ENCODE data around the gene KRT10.
"Not testable (repeated sequence)": the region's sequence is repeated elsewhere in the genome, so short reads cannot be mapped to it uniquely, and the experiment has no call there.

Gene KRT10

DNA sequence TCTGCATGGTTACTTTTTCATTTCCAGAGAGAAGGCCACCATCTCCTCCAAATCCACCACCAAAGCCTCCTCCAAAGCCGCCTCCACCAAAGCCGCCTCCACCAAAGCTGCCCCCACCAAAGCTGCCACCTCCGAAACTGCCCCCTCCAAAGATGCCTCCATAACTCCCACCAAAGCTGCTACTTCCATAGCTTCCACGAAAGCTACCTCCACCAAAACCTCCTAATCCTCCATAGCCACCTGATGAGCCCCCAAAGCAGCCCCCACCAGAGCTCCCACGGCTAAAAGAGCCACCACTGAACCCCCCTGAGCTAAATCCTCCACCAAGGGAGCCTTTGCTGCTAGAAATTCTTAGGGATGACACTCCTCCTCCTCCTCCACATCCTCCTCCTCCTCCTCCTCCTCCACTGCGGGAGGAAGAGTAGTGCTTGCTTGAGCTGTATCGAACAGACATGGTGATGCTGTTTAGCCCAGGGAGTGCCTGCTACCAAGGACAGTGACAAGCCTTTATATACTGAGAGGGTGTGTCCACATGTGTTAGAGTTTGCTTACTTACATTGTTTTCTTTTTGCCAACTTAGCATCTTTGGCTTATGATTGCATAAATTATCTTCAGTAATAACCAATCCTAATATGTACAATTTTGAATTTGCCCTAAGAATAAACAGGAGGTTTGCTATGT is at the start of gene KRT10:
Gene KRT10, minus strand, starts transcription at position 483 of the 681 bp plus-strand sequence. Its CDS starts 29 bp downstream, at position 454.
- no peak for DNase-seq

DNA sequence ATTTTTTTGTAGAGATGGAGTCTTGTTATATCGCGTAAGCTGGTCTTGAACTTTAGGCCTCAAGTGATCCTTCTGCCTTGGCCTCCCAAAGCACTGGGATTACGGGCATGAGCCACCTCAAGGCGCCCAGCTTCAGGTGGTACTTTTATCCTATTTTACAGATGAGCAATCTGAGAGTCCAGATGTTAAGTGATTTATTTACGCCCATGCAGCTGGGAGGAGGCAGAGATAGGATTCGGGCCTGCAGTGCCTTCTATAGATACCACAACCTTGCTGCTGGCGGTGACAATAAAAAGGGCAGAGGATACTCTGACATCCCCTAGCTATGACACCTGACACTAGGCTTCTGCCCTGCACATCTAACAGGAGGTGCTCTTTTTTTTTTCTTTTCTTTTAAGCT is 48.9 kb upstream of the KRT10 start:
- no peak for DNase-seq

DNA sequence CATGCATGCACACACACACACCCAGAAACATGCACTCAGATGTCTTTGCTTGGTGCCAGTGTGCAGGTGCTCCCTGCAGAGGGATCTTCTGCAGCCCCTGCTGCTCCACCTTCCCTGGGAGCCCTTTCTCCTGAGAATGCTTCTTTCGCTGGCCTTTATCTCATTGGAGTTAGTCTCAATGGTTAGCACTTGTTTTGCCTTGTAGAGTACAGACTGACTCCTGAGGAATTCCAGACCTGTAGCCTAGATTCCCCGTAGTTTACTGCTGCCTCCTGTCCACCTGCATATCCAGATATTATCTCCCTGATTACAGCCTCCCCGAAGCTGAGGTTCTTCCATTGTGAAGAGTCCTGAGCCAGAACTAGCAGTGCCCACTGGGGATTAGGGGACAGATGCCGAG is 47.7 kb upstream of the KRT10 start:
- no peak for DNase-seq

DNA sequence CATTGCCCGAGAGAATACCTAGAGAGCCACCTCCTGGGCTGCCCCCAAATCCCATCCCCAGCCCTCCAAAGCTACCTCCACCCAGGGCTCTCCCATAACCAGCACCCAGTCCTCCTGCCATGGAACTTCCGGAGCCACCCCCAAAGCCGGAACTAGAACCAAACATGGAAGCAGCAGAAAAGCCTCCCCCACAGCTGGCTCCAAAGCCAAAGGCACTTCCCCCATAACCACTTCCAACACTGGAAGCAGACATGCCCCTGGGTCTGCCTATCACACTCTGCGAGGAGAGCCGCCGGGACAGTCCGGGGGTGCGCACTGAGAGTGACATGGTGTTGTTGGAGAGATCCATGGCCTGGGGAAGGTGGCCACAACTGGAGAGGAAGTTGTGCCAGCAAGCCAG is 44.4 kb upstream of the KRT10 start, which contains the start of gene KRT12:
Gene KRT12, minus strand, starts transcription at position 386 of the 400 bp plus-strand sequence. Its CDS starts 37 bp downstream, at position 349.
- no peak for DNase-seq

DNA sequence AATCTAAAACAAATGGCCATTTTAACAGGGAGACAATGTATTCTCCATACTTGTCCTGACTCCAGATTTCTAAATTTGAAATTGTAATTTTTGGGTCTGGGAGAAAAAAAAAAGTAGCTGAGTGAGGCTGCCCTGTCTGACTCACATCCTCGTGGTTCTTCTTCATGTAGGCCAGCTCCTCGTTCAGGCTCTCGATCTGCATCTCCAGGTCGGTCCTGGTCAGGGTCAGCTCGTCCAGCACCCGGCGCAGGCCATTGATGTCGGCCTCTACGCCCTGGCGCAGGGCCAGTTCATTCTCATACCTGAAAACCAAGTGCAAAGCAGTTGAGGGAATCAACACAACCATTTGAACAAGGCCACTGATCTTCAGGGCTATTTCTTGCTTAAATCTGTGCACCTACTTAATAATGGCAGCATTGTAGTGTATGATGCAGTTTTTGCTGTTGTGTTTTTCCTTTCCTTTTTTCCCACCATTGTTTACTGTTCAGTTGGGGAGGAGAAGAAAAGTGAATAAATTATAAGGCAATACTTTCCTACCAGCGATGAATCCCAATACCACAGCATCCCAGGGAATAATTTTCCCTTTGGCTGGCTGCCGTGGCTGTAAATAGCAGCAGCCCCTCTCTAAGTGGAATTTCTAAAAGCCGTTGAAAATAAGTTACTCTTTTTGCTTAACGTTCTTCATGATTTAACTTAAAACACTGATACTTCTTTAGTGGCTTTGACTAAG is 42.4 kb upstream of the KRT10 start:
- DNase-seq, result no peak

DNA sequence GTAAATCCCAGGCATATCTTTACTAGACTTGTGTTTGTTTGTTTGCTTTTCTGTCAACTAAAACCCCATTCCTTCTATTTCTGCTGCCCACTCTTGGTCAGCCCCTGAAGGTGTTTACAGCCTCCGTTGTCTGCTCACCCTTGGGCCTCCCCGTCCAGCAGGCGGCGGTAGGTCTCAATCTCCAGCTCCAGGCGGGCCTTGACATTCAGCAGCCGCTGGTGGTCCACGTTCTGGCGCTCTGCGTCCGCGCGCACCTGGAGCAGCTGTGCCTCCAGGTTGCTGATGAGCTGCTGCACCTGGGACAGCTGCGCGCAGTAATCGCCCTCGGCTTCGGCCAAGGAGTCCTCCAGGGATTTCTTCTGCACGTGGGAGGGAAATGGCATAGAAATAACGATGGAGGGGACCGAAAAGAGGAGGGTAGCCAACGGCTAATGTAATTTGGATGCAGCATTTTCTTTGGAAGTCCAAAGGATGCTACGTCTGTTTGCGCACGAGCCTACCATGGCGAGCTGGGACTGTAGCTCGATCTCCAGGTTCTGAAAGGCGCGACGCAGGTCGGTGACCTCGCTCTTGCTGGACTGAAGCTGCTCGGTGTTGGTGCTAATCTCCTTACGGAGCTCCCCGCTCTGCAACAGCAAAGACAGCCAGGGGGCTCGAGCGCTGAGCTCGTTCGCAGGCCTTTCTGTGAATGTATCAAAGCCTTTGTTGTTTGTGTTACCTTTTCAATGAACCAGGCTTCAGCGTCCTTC is 40.7 kb upstream of the KRT10 start:
- DNase-seq, result no peak

DNA sequence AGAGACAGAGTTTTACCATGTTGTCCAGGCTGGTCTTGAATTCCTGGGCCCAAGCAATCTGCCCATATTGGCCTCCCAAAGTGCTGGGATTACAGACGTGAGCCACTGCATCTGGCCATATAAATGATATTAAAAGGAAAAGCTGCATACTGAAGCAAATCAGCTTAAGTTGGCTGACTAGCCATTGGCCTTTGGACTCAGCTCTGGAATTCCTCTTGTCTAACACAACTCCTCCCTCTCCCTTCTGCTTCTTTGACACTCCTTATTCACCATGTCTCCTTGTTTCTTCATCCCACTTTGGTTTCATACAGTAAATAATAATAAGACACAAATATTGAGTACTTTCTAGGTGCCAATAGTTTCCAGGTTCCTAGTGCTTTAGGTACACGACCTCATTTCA is 37.1 kb upstream of the KRT10 start:
- DNase-seq, result no peak

DNA sequence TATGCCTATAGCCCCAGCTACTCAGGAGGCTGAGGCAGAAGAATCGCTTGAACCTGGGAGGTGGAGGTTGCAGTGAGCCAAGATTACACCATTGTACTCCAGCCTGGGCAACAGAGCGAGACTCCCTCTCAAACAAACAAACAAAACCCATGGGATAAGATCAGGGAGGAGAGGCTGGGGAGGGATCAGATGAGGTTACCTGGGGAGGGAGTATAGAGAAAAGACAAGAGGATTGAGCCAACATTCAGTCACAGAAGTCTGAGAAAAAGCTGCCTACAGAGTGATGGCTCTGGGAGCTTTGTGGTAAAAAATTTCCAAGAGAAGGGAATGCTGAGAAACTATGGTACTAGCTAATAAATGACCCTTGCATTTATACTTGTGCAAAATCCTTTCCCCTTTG is 36.3 kb upstream of the KRT10 start:
- not testable (repeated sequence) for DNase-seq

DNA sequence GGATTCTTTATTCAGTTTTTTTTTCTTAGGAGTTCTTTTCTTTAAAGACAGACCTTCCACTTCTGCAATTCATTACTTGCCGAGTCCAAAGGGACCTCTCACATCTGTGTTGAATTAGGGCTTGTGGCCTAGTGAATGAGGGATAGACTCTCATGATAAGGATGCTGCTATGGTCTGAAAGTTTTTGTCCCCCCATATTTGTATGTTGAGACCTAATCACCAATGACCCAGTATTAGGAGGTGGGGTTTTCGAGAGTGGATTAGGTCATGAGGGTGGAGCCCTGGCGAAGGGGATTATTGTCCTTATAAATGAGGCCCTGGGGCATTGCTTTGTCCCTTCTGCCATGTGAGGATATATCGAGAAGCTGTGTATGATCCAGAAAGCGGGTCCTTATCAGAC is 35.1 kb upstream of the KRT10 start:
- DNase-seq, result no peak

DNA sequence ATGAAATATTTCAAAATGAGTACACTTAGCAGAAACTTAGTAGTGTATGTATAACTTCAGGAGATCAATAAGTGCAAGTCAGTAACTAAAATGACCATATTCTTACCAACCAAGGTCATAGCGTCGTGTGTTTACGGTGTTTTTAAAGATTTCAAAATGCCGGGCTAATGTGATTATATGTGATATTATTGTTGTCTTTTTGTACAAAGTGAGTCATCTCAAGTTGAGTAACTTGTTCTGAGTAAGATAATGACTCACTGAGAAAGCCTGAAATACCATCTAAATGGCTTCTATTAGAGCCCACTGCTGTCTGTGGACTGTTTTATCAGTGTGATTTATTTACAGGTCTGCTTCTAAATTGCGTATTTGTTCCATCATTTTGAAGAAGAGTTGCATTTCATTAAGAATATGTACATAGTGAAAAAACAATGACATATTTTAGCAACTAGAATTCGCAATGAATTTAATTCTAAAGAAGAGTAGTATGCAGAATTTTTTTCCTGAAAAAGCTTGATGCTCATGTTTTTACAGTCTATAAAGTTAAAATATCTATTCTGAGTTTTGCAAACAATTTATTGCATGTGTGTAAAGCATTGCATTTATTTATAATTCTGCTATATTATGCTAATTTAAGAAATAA is 31.9 kb upstream of the KRT10 start:
- DNase-seq, result no peak

DNA sequence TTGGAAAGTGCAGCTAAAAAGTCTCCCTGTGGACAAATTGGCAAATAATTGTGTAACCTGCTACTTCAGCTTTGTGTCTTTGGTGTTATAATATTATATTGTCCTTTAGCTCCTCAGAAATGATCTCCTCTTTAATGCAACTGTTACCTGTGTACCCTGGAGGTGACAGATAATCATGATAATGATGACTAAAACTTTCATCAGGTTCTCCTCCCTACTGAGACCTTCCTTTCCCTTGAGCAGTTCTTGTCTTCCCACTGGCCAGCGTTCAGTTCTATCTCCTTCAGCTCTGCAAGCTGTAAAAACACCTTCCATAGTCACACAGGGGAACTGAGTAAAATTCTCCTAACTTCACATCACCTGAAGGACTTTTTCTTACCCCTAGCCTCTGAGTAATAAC is 29.9 kb upstream of the KRT10 start:
- no peak for DNase-seq

DNA sequence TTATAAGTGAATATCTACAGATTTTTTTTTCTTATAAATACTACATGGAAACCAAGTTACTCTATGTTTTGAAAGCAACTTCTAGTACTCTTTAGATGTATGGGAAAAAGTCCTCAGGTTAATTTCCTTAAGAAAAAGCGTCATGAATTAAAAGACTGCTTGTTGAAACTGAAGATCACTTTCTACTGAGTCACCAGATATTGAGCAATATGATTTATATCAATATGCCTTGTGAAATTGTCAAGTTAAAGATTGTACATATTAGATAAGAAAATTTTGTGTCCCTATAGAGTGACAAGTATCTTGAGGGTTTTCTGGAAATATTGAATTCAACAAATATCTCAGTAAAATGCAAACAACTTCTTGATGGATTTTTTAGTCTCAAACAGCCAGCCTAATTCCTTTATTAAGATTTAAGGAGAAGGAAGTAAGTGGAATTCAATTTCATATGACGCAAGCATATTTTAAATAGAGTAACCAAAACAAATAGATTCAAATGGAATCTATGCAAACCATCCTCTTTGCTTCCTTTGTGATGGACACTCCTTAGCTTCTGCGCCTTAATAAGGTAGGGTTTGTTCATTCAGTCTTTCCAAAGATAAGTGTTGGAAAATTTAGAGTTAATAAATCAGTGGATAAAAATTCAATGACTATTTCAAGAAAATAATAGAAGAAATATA is 28.0 kb upstream of the KRT10 start:
- no peak for DNase-seq

DNA sequence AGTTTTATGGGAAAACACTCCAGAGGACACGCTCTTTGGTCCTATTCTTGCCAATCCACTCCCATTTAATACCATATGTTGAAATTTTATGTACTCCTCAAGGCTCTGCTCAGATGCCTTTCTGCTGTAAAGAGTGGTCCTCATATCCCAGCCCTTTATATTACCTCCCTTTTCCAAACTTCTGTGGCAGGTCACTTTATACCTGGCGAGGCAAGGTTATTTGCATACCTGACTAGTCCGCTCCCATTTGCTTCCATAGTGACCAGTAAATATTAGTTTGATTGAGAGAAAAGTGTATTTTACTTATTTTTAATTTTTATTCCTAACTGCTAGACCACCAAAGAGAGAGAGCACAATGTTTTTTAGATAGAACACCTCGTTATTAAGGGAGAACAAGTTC is 27.3 kb upstream of the KRT10 start:
- DNase-seq, result no peak

DNA sequence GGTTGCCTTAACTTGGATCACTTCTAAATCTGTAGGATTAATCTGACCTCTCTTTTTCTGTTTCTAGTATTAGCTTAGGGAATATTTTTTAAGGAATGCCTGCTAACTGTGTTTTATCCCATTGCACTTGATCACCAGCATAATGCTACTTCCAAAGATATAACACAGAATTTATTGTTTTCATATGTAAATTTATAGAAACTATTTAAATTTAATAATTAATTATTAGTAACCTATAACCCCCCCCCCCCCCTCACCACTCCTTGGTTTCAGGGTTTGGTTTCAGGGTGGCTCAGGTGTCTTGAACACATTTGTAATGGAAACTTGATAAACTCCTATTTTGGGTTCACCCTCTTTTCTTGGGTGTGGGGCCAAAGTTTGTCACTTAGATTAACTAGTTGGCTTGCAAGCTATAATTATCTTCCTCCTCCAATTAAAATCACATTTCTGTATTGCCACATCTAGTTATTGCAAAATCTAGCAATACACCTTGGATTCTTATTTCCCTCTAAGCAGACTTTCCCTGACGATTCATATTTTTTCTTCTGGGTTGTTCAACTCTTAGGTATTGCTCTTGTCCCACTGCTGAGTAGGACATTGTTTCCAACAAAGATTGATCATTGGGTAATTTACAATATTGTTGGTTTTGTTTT is 26.3 kb upstream of the KRT10 start:
- no peak for DNase-seq

DNA sequence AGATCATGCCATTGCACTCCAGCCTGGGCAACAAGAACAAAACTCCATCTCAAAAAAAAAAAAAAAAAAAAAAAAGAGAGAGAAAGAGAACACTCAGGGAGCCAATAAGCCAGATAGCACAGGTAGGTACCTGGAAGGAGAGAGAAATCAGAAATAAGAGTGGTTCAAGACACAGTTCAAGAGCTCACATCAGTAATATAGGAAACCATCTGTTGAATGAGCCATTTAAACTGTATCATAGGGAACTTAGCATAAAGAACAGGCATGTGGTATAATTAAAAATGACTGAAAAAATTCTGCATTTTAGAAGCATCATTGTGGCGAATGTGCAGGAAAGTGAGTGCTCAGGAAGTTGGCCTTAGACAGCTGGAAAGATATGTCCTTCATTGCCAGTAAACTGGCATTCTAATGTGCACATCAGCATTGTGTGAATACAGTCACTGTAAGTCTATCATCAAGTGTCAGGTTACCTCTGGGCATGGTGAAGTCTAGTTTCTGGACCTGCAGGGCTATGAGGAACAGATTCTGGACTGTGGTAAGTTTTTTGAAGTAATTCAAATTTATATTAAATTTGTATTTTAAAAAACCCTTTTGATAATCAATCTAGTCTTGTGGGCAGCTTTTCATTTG is 24.2 kb upstream of the KRT10 start:
- no peak for DNase-seq

DNA sequence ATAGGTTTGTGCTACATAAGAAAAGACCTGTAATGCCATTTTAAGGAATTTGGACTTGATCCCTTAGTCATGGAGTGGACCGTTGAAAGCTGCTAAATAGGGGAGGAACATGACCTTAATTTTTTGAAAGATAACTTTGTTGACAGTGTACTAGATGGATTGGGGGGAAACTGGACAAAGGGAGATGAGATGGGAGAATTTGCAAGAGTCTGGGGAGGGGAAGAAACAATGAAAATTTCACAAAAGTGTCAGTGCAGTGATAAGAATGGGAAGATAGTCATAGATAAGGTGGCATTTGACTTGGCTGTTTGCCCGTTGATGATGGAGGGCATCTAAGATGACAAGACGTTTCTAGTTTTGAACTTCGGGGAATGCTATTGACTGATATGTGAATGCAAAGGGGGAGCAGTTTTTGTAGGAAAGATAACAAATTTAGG is 22.3 kb upstream of the KRT10 start:
- no peak for DNase-seq

DNA sequence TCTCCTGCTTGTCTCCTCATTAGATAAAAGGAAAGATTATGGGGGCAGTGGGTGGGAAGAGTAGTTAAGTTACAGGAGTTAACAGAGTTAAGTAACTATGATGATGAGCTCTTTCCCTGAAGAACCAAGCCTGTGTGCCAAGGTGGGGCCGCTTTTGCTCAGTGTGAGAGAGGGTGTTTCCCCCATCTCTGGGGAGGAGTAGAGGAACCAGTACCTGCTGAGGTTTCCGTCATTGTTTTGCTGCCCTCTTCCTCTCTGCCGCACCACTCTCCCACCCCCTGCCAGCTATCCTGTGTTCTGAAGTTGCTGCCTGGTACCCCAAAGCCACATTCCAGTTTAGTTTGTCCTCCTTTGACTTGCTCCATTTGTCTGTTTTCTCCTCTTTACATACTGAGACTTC is 20.8 kb upstream of the KRT10 start:
- DNase-seq, result no peak

DNA sequence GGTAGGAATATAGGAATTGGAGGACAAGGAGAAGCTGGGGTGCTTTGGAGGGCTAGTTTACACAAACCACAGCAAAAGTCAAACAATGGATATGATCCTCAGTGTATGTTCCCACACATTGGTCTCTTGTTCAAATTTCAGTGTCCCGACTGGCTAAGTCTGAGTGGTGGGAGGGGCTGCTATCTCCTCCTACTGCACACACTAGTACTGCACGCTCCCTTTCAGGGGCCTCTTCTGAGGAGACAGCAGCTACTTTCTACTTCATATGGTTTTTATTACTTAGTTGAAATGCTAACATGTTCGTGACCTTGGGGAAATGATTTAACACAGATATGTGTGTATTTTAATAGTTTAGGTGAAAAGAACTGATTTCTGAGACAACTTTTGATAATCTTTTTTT is 18.8 kb upstream of the KRT10 start:
- no peak for DNase-seq

DNA sequence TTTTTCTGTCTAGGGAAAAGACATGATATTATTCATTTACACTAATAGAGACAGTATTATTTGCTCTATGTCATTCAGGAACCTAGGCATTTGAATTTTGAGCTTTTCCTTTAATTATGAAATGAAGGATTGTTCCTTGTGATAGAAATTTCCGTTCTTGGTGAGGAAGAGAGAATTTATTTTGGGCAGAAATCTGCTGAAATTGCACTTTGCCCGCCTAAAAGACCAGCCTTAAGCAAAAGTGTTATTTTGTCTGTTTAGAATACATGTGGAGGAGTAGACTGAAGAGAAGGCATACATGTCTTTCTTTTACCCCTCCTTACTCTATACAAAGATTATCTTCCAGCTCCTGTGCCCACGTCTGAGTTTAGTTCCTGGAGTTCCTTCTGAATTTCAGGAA is 16.8 kb upstream of the KRT10 start:
- DNase-seq, result no peak

DNA sequence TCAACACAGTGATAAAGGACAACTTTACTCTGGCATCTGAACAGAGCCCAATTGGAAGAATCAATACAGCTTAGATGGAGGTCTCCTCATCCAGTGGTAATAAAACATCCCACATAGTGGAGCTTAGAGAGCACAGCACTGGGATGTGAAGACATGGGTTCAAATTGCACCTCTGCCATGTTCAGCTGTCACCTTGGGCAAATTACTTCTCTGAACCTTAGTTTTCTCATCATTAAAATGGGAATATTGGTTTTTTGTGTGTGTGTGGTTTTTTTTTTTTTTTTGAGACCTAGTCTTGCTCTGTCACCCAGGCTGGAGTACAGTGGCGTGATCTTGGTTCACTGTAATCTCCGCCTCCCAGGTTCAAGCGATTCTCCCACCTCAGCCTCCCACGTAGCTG is 13.6 kb upstream of the KRT10 start:
- DNase-seq, result no peak

DNA sequence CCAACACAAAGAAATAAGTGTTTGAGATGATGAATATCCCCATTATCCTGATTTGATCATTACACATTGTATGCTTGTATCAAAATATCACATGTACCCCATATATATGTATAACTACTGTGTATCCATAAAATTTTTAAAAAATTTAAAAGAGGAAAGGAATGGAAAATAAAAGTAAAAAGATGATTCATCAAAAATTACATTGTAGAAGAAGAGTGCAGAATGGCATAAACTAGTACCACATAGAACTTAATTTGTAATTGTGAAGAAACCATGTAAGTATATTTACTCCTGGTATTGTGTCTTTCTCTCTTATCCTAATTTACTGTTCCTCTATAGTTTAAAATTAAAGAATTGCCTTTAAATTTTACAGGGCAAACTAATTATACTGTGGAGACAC is 11.5 kb upstream of the KRT10 start:
- DNase-seq, result no peak

DNA sequence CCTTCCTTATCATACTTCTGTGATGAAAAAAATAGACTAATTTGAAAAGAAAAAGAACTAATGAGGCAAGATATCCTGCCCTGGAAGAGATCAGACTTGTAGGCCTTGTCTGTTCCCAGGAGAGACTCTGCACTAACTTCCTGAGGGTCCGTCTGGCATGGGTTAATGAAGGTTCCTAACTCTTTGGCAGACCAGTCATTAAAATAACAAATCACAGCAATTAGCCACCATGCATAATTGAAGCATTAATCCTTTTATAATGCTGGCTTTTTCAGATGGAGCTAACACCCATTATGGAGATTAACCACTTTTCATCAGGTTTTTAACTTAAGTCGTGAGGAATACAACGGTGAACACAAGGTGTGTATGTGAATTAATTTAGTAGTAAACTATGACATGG is 10.4 kb upstream of the KRT10 start:
- DNase-seq, result no peak

All from stimulated activated CD4-positive, alpha-beta T cell treated with anti-CD3 and anti-CD28 coated beads, Interleukin-4, amount 100 ng/mL, for 1 hour (primary cell).